Urothelium cell line (cell line): Measurements from ENCODE around the gene CENPV.
A peak's percentile ranks its signal among the peaks of the same experiment; 100 is the strongest.

Experiments used
- DNase-seq: peaks from one replicate; pipeline ENCODE4 v3.0.0; 2011; ENCODE audit warnings: low spot score, mixed read lengths
- FAIRE-seq: peaks from 2 replicates; lab custom pipeline; 2011; peaks lifted over from hg19 to GRCh38; lab: Jason Lieb, UNC

CENPV gene

GRCh38 chr17:16363749-16364536 is 10.7 kb upstream of the CENPV start:
- no peak for FAIRE-seq
- peak; percentile 62 for DNase-seq

GRCh38 chr17:16361874-16362273 is 8.6 kb upstream of the CENPV start:
- FAIRE-seq = no peak
- DNase-seq = no peak

GRCh38 chr17:16358394-16358793 is 5.1 kb upstream of the CENPV start:
- DNase-seq (no peak), FAIRE-seq (no peak)

DNA sequence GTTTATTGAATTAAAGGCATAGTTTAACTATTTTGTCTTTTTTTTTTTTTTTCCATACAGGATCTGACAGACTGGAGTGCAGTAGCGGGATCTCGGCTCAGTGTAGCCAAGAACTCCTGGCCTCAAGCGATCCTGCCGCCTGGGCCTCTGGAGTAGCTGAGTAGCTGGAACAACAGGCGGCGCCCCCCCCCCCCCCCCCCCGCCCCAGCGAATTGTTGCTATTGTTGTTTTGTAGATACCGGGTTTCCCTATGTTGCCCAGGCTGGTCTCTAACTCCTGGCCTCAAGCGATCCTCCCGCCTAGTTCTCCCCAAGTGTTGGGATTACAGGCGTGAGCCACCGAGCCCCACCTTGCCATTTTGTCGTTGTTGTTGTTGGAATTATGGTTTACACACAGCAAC is 1.3 kb upstream of the CENPV start:
- FAIRE-seq (no peak), DNase-seq (no peak)

GRCh38 chr17:16352667-16353316 is 477 bp downstream of the CENPV start:
- FAIRE-seq = no peak
- DNase-seq = peak; percentile 42

DNA sequence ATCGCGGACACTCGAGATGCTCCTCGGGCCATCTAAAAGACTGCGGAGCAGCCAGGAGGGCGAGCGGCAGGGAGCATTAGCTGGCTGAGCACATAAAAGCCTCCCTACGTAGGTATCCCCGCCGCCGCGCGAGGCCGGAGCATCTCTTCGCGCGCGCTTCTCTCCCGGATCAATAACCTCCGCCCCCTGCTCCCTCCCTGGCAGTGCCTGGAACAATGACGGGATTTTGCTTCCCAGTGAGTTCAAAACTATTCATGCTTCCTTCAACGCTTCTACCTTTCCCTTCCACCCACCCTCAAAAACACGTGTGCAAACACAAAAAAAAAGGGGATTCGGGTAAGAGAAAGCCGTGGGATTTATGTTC is 984 bp downstream of the CENPV start:
- peak; percentile 35 for DNase-seq

DNA sequence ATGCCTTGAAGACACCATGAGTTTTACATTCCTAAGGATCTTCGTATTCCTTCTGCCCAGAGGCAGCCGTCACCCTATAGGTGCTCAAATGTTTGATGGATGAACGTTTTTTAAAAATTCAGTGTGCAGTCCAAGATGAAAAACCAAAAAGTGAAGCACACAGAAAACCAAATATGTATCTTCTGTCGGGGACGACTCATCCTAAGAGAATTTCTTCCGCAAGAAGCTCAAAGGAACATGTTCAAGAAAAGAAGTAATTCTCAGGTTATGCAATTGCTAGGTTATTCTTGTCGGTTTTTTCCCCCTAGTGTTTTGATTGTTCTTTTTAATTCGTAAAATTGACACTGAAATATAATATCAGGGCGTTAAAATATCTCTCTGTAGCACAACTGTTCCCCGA is 1.4 kb downstream of the CENPV start:
- no peak for DNase-seq
- no peak for FAIRE-seq

More for the DNA sequence above, 984 bp downstream of the CENPV start:
- no peak for FAIRE-seq

DNA sequence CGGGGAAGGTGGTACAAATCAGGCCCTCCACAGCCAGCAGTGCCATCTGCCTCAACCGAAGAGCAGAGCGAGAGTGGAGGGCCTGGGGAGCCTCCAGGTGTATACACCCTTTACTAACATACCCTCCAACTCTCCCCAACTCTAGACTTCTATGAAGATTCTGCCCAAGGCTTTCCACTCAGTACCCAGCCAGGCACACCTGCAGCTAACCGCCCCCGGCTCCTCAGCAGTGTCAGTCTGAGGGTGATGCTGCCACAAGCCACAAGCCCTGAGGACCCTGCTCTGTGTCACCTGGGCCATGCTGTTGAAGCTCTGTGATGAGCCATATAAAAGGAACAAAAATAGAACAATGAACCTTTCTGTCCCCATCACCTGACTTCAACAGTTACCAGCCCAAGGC is 3.8 kb downstream of the CENPV start:
- FAIRE-seq (no peak), DNase-seq (no peak)

DNA sequence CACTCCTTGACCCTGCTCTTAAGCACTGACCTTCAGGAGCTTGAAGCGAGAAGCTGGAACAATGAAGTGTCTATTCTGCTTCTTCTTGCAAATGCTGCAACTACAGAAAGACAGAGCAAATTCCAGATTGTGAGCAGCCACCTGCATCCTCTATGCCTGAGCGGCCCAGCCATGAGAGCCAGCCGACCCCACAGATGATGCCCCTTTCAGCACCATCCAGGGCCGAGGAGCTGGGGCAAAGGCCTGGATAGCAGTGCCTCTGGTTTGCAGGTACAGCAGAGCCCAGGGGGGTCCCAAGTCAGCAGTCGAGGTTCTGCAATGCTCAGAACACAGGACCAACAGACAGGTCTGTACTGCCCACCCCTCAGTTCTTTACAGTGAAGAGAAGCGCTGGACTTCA is 4.7 kb downstream of the CENPV start:
- DNase-seq (no peak), FAIRE-seq (no peak)

- FAIRE-seq (no peak), DNase-seq (no peak)
Observed at GRCh38 chr17:16346721-16347271, 6.5 kb downstream of the CENPV start.

DNA sequence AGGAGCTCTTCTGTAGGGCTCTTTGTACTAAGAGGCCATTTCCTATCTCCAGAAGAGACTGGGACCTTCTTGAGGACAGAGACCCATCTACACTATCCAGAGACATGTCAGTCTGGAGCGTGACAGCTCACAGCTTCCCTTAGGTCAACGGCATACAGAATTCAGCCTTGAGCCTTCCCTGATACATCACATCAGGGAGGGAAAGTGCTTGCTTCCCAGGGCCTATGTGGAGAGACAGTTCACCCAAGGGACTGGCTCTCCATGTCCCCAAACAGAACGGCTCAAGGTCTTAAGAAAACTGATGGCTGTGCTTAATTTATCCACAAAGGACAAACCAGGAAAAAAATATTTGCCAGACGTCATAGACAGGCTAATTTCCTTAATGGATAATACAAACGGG is 7.7 kb downstream of the CENPV start:
- FAIRE-seq (no peak), DNase-seq (no peak)

- no peak for FAIRE-seq
Observed at GRCh38 chr17:16343569-16343968, 9.7 kb downstream of the CENPV start.

GRCh38 chr17:16342979-16343378 is 10.3 kb downstream of the CENPV start:
- FAIRE-seq (no peak), DNase-seq (no peak)

More at GRCh38 chr17:16343569-16343968, 9.7 kb downstream of the CENPV start:
- no peak for DNase-seq

DNA sequence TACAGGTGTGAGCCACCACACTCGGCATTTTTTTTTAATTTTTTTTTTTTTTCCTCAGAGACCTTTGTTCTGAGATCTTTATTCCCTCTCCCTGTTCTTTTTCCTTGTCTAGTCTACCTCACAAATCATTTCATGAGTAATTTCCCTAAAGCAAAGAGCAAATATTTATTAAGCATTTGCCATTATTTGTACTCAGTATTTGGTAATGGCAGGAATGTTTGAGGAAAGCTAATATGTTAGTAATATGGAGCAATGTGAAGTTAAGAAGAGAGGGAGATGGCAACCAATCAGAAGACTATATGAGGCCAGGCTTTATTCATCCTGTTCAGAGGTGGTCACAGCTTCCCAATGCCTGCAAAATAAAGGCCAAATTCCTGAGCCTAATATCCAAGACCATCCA is 13.3 kb downstream of the CENPV start:
- FAIRE-seq (no peak), DNase-seq (no peak)

- no peak for FAIRE-seq
- no peak for DNase-seq
Observed at GRCh38 chr17:16339402-16339801, 13.9 kb downstream of the CENPV start.

DNA sequence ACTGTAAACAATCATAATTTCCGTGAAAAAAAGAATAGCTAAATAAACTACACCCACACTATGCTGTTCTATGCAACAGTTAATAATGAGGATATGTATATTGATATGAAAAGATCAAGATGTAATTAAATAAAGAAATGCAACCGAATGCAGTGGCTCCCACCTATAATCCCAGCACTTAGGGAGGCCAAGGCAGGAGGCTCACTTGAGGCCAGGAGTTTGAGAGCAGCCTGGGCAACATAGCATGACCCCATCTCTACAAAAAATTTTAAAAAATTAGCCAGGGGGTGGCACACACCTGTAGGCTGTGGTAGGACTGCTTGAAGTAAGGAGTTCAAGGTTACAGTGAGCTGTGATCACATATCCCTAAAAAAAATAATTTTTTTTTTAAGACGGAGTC is 14.9 kb downstream of the CENPV start:
- FAIRE-seq (no peak), DNase-seq (no peak)

DNA sequence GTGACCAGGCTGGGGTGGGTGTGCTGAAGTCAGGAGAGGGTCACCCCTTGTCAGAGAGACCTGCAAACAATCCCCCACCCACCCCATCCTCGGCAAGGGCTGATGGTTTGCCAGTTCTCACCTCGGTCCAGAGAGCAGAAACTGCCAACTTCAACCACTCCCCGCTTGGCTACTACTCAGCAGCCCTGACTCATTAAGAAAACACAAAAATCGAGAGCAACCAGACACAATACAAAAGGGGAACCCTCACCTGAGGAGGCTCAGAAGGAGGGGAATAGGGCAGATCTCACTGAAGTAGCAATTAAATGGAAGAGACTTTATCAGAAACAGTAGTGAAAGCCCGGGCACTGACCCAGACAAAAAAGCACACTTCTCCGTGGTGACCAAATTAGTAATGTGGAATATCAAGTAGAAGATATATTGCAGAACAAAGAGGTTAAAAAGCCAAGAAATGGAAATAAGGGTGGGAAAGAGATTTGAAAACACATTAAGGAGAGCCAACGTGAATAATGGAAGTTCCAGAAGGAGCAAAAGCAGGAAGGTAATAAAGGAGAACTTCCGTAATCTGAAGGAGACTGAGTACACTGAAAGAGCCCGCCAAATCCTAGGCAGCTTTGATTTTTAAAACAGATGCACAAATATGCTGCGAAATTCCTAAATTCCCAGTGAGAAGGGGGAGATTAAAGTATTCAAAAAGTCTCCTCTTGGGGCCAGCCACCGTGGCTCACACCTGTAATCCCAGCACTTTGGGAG is 23.6 kb downstream of the CENPV start:
- peak; percentile 20 for DNase-seq

GRCh38 chr17:16328997-16329396 is 24.3 kb downstream of the CENPV start:
- FAIRE-seq (no peak), DNase-seq (no peak)

More for the DNA sequence above, 23.6 kb downstream of the CENPV start:
- no peak for FAIRE-seq

GRCh38 chr17:16327018-16327417 is 26.3 kb downstream of the CENPV start:
- DNase-seq (no peak), FAIRE-seq (no peak)

- DNase-seq (no peak), FAIRE-seq (no peak)
Observed at GRCh38 chr17:16325964-16326363, 27.3 kb downstream of the CENPV start.

DNA sequence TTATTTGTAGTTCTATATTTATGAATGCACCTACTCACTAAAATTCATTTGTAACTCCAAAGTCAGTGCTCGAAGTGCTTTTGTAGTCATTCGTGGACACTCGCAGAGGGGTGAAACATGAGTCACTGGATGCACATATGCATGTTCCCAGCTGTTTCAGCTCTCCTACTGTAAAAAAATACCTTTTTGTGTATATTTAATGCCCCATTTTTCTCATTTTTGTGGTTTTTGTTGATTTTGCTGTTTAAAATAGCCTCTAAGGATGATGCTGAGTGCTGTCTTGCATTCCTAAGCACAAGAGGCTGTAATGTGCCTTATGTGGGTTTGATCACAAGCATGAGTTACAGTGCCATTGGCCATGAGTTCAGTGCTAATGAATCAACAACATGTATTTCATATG is 30.6 kb downstream of the CENPV start:
- DNase-seq (no peak), FAIRE-seq (no peak)
